Lower leg skin (tissue), 3 donors: ENCODE measurements around the gene ZCCHC7.

Experiments used
- CTCF ChIP-seq, 3 donors: fragments of 450-650 bp; IDR thresholded peaks; one replicate each; pipeline ENCODE4 v1.5.1; 2016; ENCODE audit warnings: antibody characterized with exemption in 3 of 3, mild to moderate bottlenecking in 3 of 3, moderate library complexity in 2 of 3
- POLR2A ChIP-seq, 2 donors: fragments of 450-650 bp; IDR thresholded peaks; one replicate each; pipeline ENCODE4 v1.6.1; 2016 to 2017; ENCODE audit warnings: antibody characterized with exemption in 2 of 2, mild to moderate bottlenecking in 1 of 2, moderate library complexity in 1 of 2

GRCh38 chr9:37329576-37329975 is 209.2 kb downstream of the ZCCHC7 start:
- TF ChIP-seq CTCF (IDR thresholded peaks at IDR 0.05), result no peak
- no peak for TF ChIP-seq POLR2A (IDR thresholded peaks at IDR 0.05)
